Parathyroid adenoma (tissue), 2 donors: ENCODE results near the gene PHF21B.

ENCODE experiments used
- H2AFZ ChIP-seq: fragments of 300-600 bp; sonication (generic); one replicate; pipeline ENCODE4 v1.7.0; 2017; ENCODE audit warnings: antibody characterized with exemption, mild to moderate bottlenecking
- H3K27ac ChIP-seq: fragments of 300-600 bp; sonication (generic); one replicate; pipeline ENCODE4 v1.7.0; 2017
- H3K27me3 ChIP-seq: fragments of 300-600 bp; sonication (generic); one replicate; pipeline ENCODE4 v1.7.0; 2017; ENCODE audit warnings: low read length; ENCODE audit not compliant: control insufficient read depth, insufficient read depth
- H3K36me3 ChIP-seq: fragments of 300-600 bp; sonication (generic); one replicate; pipeline ENCODE4 v1.7.0; 2017; ENCODE audit warnings: low read length; ENCODE audit not compliant: control insufficient read depth, insufficient read depth
- H3K4me1 ChIP-seq: fragments of 300-600 bp; sonication (generic); one replicate; pipeline ENCODE4 v1.7.0; 2017; ENCODE audit warnings: control low read depth
- H3K4me2 ChIP-seq: fragments of 300-600 bp; sonication (generic); one replicate; pipeline ENCODE4 v1.7.0; 2017; ENCODE audit warnings: low read length
- H3K4me3 ChIP-seq: fragments of 300-600 bp; sonication (generic); one replicate; pipeline ENCODE4 v1.7.0; 2017; ENCODE audit warnings: low read depth, low read length
- H3K79me2 ChIP-seq: fragments of 300-600 bp; sonication (generic); one replicate; pipeline ENCODE4 v1.7.0; 2017; ENCODE audit warnings: control low read depth
- H3K9ac ChIP-seq: fragments of 300-600 bp; sonication (generic); one replicate; pipeline ENCODE4 v1.7.0; 2017; ENCODE audit warnings: mild to moderate bottlenecking
- H3K9me3 ChIP-seq: fragments of 300-600 bp; sonication (generic); one replicate; pipeline ENCODE4 v1.7.0; 2017; ENCODE audit warnings: low read length; ENCODE audit not compliant: control insufficient read depth
- TF ChIP-seq, protein P1 (sequence below): fragments of 300-600 bp; sonication (generic); IDR thresholded peaks from one replicate; pipeline ENCODE4 v1.7.0; 2017; ENCODE audit warnings: antibody characterized with exemption, mild to moderate bottlenecking
- donor health status: primary hyperparathyroidism.

Gene PHF21B

DNA sequence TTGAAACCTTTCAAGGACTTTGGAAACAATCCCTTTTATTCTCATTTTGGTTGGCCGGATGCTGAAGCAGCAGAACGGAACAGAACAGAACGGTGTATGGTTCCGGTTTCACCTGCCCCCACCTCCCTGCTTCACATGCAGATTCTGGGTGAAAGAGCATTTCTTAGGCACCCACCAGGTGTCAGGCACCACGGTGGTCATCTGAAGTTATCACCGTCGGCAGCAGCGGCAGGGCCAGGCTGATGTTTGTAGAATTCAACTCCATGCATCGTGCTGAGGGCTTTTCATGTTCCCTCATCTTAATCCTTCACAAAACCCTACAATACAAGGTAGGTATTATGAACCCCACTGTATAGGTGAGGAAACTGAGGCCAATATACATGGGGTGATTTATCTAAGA, 13.6 kb upstream of the PHF21B start:
- TF ChIP-seq, protein P1, sequence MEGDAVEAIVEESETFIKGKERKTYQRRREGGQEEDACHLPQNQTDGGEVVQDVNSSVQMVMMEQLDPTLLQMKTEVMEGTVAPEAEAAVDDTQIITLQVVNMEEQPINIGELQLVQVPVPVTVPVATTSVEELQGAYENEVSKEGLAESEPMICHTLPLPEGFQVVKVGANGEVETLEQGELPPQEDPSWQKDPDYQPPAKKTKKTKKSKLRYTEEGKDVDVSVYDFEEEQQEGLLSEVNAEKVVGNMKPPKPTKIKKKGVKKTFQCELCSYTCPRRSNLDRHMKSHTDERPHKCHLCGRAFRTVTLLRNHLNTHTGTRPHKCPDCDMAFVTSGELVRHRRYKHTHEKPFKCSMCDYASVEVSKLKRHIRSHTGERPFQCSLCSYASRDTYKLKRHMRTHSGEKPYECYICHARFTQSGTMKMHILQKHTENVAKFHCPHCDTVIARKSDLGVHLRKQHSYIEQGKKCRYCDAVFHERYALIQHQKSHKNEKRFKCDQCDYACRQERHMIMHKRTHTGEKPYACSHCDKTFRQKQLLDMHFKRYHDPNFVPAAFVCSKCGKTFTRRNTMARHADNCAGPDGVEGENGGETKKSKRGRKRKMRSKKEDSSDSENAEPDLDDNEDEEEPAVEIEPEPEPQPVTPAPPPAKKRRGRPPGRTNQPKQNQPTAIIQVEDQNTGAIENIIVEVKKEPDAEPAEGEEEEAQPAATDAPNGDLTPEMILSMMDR: no peak
- Histone ChIP-seq H3K4me1 (no peaks in the 10 kb centered on the region), H3K36me3 (no peaks in the 10 kb centered on the region), H3K27ac (no peak overlapping the region), H3K79me2 (no peaks in the 10 kb centered on the region), H3K4me3 (no peak overlapping the region), H3K4me2 (no peak overlapping the region), H3K9me3 (no peaks in the 10 kb centered on the region), H3K9ac (no peak overlapping the region), H3K27me3 (no peaks in the 10 kb centered on the region), H2AFZ (no peak overlapping the region)

DNA sequence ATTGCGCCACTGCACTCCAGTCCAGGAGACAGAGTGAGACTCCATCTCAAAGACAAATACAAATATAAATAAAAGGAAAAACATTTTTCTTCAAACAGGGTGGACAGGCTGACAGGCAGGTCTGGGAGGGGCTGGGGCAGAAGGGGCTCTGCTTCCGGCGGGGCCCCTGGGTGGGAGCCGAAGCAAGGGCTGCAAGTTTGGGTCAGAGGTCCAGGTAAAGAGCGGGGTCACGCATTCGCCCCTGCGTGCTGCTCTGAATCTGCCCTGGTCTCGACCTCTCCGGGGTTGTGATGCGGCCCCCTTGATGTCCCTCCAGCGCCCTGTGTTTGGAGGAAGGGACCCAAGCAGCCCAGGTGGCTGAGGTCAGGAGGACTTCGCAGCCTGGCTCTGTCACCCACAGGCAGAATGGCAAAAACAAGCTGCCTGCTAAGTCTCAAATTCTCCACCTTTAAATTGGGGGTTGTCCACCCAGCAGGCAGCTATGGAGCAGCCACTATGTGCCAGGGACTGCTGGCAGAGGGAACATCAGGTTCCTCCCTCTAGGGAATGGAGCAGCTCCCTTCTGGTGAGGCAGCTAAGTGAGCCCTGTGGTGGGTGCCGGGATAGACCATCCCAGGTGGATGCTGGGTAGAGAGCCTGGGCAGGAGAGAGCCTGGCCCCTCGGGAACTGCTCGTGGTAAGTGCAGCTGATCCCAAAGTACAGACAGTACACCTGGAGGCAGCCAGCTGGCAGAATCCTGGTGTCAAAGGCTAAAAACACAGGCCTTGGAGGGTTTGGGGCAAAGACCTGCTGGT, 10.3 kb upstream of the PHF21B start:
- no peaks in the 10 kb centered on the region for H3K27me3 ChIP-seq
- H3K9ac ChIP-seq: no peak overlapping the region
- no peaks in the 10 kb centered on the region for H3K79me2 ChIP-seq
- no peaks in the 10 kb centered on the region for H3K9me3 ChIP-seq
- H3K4me3 ChIP-seq: no peak overlapping the region
- H3K4me2 ChIP-seq: no peak overlapping the region
- H3K27ac ChIP-seq: no peak overlapping the region
- H3K36me3 ChIP-seq: no peaks in the 10 kb centered on the region
- H2AFZ ChIP-seq: no peak overlapping the region
- TF ChIP-seq, protein P1: no peak
- no peaks in the 10 kb centered on the region for H3K4me1 ChIP-seq

GRCh38 chr22:45014654-45015053, 4.8 kb upstream of the PHF21B start:
- H2AFZ ChIP-seq: no peak overlapping the region
- H3K4me1 ChIP-seq: no peaks in the 10 kb centered on the region
- TF ChIP-seq, protein P1: no peak
- no peaks in the 10 kb centered on the region for H3K27me3 ChIP-seq
- H3K27ac ChIP-seq: no peak overlapping the region
- H3K9ac ChIP-seq: no peak overlapping the region
- H3K36me3 ChIP-seq: no peaks in the 10 kb centered on the region
- H3K4me3 ChIP-seq: no peak overlapping the region
- H3K4me2 ChIP-seq: no peak overlapping the region
- H3K79me2 ChIP-seq: no peaks in the 10 kb centered on the region
- H3K9me3 ChIP-seq: no peaks in the 10 kb centered on the region

GRCh38 chr22:45013138-45013537, 3.3 kb upstream of the PHF21B start:
- Histone ChIP-seq H3K27ac (no peak overlapping the region), H3K4me3 (no peak overlapping the region), H3K27me3 (no peaks in the 10 kb centered on the region)

More at GRCh38 chr22:45013138-45013537, 3.3 kb upstream of the PHF21B start:
- H3K79me2 ChIP-seq: no peaks in the 10 kb centered on the region
- H3K9me3 ChIP-seq: no peaks in the 10 kb centered on the region
- H3K36me3 ChIP-seq: no peaks in the 10 kb centered on the region
- TF ChIP-seq, protein P1: no peak
- no peak overlapping the region for H3K9ac ChIP-seq
- H3K4me2 ChIP-seq: no peak overlapping the region
- no peak overlapping the region for H2AFZ ChIP-seq
- no peaks in the 10 kb centered on the region for H3K4me1 ChIP-seq
